ENCODE data around the gene HNRNPDL. TPM values are rescaled to one million over a fixed set of nuclear protein-coding genes. Genes with fewer than 3 reads are reported as not detected.

The HNRNPDL gene
- polyA plus RNA-seq, 1 of the 3 experiments (the other 2 are of a cell fraction): 210 TPM

DNA sequence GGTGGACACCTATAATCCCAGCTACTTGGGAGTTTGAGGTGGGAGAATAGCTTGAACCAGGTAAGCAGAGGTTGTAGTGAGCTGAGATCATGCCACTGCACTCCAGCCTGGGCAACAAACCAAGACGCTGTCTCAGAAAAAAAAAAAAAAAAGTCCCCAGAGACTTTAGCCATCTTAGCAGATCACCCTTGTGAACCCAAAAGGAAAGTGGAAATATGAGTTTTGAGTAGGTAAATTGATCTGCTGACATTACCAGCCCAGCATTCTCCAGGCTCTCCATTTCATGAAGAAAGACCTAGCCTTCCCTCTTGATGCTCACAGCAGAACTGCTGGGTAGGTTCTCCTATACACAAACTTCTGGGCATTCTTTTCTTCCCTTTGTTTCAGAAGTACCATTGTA lies 32.0 kb downstream of the HNRNPDL start:
- no peak for DNase-seq
- H3K9ac ChIP-seq: no peak overlapping the region
- TF ChIP-seq ZBTB33 (IDR thresholded peaks at IDR 0.05; ENCODE audit: borderline replicate concordance, low read depth) (no peak), CHD2 (IDR thresholded peaks at IDR 0.05; ENCODE audit: low read length, partially characterized antibody) (no peak), GATA2 (CRISPR knock-in tag; IDR thresholded peaks at IDR 0.05) (no peak), RXRA (IDR thresholded peaks at IDR 0.05; ENCODE audit: borderline replicate concordance, low read depth) (no peak), MEF2A (IDR thresholded peaks at IDR 0.05; ENCODE audit: borderline replicate concordance, low read depth) (no peak), RFX5 (IDR thresholded peaks at IDR 0.05; ENCODE audit: low read length) (no peak), RAD21 (IDR thresholded peaks at IDR 0.05; ENCODE audit: low read length) (no peak), GABPA (IDR thresholded peaks at IDR 0.05; ENCODE audit: low read depth) (no peak), TAF1 (IDR thresholded peaks at IDR 0.05; ENCODE audit: borderline replicate concordance, low read depth, low read length) (no peak), EP300 (IDR thresholded peaks at IDR 0.05; ENCODE audit: borderline replicate concordance in 1 of 2, low read depth in 1 of 2, low read length in 1 of 2) (no peak), FOSL2 (IDR thresholded peaks at IDR 0.05; ENCODE audit: borderline replicate concordance, low read depth) (no peak), YY1 (IDR thresholded peaks at IDR 0.05; ENCODE audit: low read depth) (no peak), TCF12 (IDR thresholded peaks at IDR 0.05) (no peak), SMC3 (IDR thresholded peaks at IDR 0.05; ENCODE audit: low read depth, low read length) (no peak), POLR2AphosphoS5 (IDR thresholded peaks at IDR 0.05; ENCODE audit: low read depth, low read length) (no peak), NRF1 (IDR thresholded peaks at IDR 0.05; ENCODE audit: low read depth, low read length) (no peak), SIN3A (IDR thresholded peaks at IDR 0.05; ENCODE audit: borderline replicate concordance, low read depth, low read length) (no peak), MAX (IDR thresholded peaks at IDR 0.05; ENCODE audit: low read depth) (no peak)
- TF ChIP-seq, protein P1, sequence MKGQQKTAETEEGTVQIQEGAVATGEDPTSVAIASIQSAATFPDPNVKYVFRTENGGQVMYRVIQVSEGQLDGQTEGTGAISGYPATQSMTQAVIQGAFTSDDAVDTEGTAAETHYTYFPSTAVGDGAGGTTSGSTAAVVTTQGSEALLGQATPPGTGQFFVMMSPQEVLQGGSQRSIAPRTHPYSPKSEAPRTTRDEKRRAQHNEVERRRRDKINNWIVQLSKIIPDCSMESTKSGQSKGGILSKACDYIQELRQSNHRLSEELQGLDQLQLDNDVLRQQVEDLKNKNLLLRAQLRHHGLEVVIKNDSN (IDR thresholded peaks at IDR 0.05; ENCODE audit: borderline replicate concordance, low read depth): no peak
- H3K36me3 ChIP-seq (replicated peaks in 1 of 2; ENCODE audit: control insufficient read depth in 1 of 2, insufficient read depth in 2 of 2, low read length in 1 of 2): no peaks in the 10 kb centered on the region
- no peaks in the 10 kb centered on the region for H3K27me3 ChIP-seq (ENCODE audit: insufficient read depth)
- no peak overlapping the region for H3K27ac ChIP-seq (ENCODE audit: low read depth in 2 of 2, low read length in 1 of 2)
- no peak overlapping the region for H2AFZ ChIP-seq (ENCODE audit: low read depth)
- no peaks in the 10 kb centered on the region for H3K9me3 ChIP-seq
- no peak overlapping the region for H3K4me2 ChIP-seq
- POLR2A ChIA-PET: interaction anchor here (1.8 kb wide), 1 partner anchor 31 kb away, joined by 6 read pairs; the partner anchor contains the start of gene HNRNPDL
- WGBS (ENCODE audit: low lambda C conversion rate): 93% methylated on average over 1 of the region's 1 CpG
- H3K9me2 ChIP-seq: no peaks in the 10 kb centered on the region
- no peaks in the 10 kb centered on the region for H3K4me1 ChIP-seq (ENCODE audit: control insufficient read depth in 1 of 2, insufficient read depth in 2 of 2, low read depth in 1 of 2, low read length in 1 of 2)
- CTCF ChIA-PET: no interaction called here
- no peaks in the 10 kb centered on the region for H3K79me2 ChIP-seq (ENCODE audit: insufficient read depth)
- no peak overlapping the region for H3K4me3 ChIP-seq (ENCODE audit: low read depth in 2 of 2, low read length in 1 of 2)
- H3F3A ChIP-seq (replicated peaks; ENCODE audit: insufficient read depth): no peaks in the 10 kb centered on the region
- no peaks in the 10 kb centered on the region for H4K20me1 ChIP-seq (ENCODE audit: insufficient read depth)

All from SK-N-SH (cell line).